HEK293T (cell line): ENCODE data around the gene SH3BP2.

Source experiments
- ARNT ChIP-seq: fragments of 450-650 bp; IDR thresholded peaks from 2 replicates; pipeline ENCODE4 v1.6.1; 2017; ENCODE audit warnings: mild to moderate bottlenecking
- BHLHE40 ChIP-seq: fragments of 450-650 bp; IDR thresholded peaks from 2 replicates; pipeline ENCODE4 v1.6.1; 2016; ENCODE audit warnings: mild to moderate bottlenecking, moderate library complexity, borderline replicate concordance
- ELF4 ChIP-seq: fragments of 450-650 bp; IDR thresholded peaks from 2 replicates; pipeline ENCODE4 v1.6.1; 2017; ENCODE audit warnings: antibody characterized with exemption
- FOXA1 ChIP-seq: fragments of 450-650 bp; IDR thresholded peaks from 2 replicates; pipeline ENCODE4 v1.6.1; 2016; ENCODE audit warnings: mild to moderate bottlenecking
- FOXK2 ChIP-seq: fragments of 450-650 bp; IDR thresholded peaks from 2 replicates; pipeline ENCODE4 v1.6.1; 2016; ENCODE audit warnings: mild to moderate bottlenecking
- FOXM1 ChIP-seq: fragments of 450-650 bp; IDR thresholded peaks from 2 replicates; pipeline ENCODE4 v1.6.1; 2017; ENCODE audit warnings: mild to moderate bottlenecking, borderline replicate concordance
- LEF1 ChIP-seq: fragments of 450-650 bp; IDR thresholded peaks from 2 replicates; pipeline ENCODE4 v1.6.1; 2017; ENCODE audit warnings: mild to moderate bottlenecking, borderline replicate concordance
- NFRKB ChIP-seq: fragments of 450-650 bp; IDR thresholded peaks from 2 replicates; pipeline ENCODE4 v1.6.1; 2016; ENCODE audit warnings: mild to moderate bottlenecking, moderate library complexity
- SP1 ChIP-seq: fragments of 450-650 bp; IDR thresholded peaks from 2 replicates; pipeline ENCODE4 v1.6.1; 2017
- SUZ12 ChIP-seq: fragments of 450-650 bp; IDR thresholded peaks from 2 replicates; pipeline ENCODE4 v1.6.1; 2016; ENCODE audit warnings: mild to moderate bottlenecking
- TARDBP ChIP-seq: fragments of 450-650 bp; IDR thresholded peaks from 2 replicates; pipeline ENCODE4 v1.6.1; 2016
- ZNF384 ChIP-seq: fragments of 450-650 bp; IDR thresholded peaks from 2 replicates; pipeline ENCODE4 v1.6.1; 2016

GRCh38 chr4:2806390-2807355, 13.8 kb downstream of the SH3BP2 start:
- no peak for TF ChIP-seq BHLHE40
- TF ChIP-seq ARNT = no peak
- TF ChIP-seq ELF4 = no peak
- TF ChIP-seq SUZ12 = no peak
- TF ChIP-seq SP1 = no peak
- no peak for TF ChIP-seq NFRKB
- no peak for TF ChIP-seq FOXM1
- TF ChIP-seq ZNF384 = no peak
- TF ChIP-seq FOXK2 = no peak
- no peak for TF ChIP-seq LEF1
- TF ChIP-seq TARDBP = no peak
- no peak for TF ChIP-seq FOXA1
